GM12865 (cell line): Measurements from ENCODE around the gene SIMC1.

ENCODE experiments used
- DNase-seq: peaks from one replicate; pipeline ENCODE4 v3.0.0; 2010; ENCODE audit warnings: low read depth
- H3K4me3 ChIP-seq: 2 replicates; pipeline ENCODE4 v1.5.1; 2011; ENCODE audit warnings: mild to moderate bottlenecking, low read depth, low read length, control low read depth
- TF ChIP-seq, protein P1 (sequence below): IDR thresholded peaks from 2 replicates; pipeline ENCODE4 v1.5.1; 2011; ENCODE audit warnings: low read length, control low read depth, low read depth, inconsistent platforms; ENCODE audit not compliant: insufficient read depth; ENCODE audit errors: missing control alignments

SIMC1 gene

GRCh38 chr5:176341325-176342157 is 103.3 kb downstream of the SIMC1 start:
- TF ChIP-seq, protein P1, sequence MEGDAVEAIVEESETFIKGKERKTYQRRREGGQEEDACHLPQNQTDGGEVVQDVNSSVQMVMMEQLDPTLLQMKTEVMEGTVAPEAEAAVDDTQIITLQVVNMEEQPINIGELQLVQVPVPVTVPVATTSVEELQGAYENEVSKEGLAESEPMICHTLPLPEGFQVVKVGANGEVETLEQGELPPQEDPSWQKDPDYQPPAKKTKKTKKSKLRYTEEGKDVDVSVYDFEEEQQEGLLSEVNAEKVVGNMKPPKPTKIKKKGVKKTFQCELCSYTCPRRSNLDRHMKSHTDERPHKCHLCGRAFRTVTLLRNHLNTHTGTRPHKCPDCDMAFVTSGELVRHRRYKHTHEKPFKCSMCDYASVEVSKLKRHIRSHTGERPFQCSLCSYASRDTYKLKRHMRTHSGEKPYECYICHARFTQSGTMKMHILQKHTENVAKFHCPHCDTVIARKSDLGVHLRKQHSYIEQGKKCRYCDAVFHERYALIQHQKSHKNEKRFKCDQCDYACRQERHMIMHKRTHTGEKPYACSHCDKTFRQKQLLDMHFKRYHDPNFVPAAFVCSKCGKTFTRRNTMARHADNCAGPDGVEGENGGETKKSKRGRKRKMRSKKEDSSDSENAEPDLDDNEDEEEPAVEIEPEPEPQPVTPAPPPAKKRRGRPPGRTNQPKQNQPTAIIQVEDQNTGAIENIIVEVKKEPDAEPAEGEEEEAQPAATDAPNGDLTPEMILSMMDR: no peak
- DNase-seq: no peak
- no peak overlapping the region for H3K4me3 ChIP-seq

GRCh38 chr5:176342158-176342483 is 103.9 kb downstream of the SIMC1 start:
- TF ChIP-seq, protein P1: no peak
- no peak for DNase-seq
- no peak overlapping the region for H3K4me3 ChIP-seq

DNA sequence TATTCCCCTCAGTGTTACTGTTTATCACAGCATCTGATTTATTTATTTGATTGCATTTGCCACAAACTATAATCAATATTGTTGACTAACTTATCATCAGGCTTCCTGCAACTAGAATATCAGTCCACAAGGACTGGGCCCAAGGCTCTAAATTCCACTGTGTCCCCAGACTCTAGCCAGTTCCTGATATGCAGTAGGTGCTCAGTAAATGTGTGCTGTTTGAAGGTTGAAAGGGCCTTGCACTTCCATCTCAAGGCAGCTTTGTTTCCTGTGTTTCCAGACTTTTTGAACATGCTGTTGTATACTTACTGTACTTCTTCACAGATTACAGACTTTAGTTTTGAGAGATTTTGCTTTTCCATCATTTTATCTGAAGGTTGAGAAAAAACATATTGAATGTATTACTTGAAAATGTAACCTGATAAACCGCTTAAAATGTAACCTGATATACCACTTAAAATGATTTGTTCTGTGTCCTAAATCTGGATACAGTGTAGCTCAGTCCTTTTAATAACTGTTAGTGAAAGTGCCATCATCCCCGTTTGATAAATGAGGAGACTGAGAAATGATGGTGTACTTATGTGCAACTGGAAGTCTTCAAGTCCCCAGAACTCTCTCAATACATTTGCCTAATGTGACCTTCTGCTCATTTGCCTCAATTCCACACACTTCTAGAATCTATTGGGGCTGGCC is 104.7 kb downstream of the SIMC1 start:
- DNase-seq: no peak
- TF ChIP-seq, protein P1: no peak
- no peak overlapping the region for H3K4me3 ChIP-seq

- no peak for DNase-seq
- no peak overlapping the region for H3K4me3 ChIP-seq
- TF ChIP-seq, protein P1: no peak
Observed at GRCh38 chr5:176350416-176350815, 112.2 kb downstream of the SIMC1 start.

- peak; percentile 66 for DNase-seq
- TF ChIP-seq, protein P1: no peak
- no peak overlapping the region for H3K4me3 ChIP-seq
Observed at GRCh38 chr5:176352116-176352878, 114.1 kb downstream of the SIMC1 start.

DNA sequence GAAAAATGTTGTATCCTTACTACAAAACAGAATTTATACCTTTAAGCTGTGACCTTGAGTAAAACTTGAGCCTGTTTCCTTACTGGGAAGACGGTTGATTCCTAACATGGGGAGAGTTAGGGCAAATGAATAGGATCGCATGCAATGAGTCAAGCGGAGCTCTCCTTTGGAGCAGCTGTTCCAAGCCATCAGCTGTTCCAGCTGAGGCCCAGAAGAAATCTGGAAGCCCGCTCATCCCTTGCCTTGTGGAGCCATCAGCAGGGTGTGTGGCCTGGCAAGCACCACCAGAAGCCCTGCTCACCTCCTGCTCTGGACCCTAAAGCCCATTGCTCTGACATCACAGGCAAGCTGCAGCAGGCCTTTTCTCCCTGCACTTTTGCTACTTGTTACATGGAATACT is 115.3 kb downstream of the SIMC1 start:
- no peak overlapping the region for H3K4me3 ChIP-seq
- TF ChIP-seq, protein P1: no peak
- no peak for DNase-seq
